Hippocampal formation (tissue), 2 donors: ENCODE measurements around the gene MPI.
"Not testable (repeated sequence)": the region's sequence is repeated elsewhere in the genome, so short reads cannot be mapped to it uniquely, and the experiment has no call there.

Experiments used
- DNase-seq, 2 donors: peaks; one replicate each; lab custom pipeline; 2025; lab: John Stamatoyannopoulos, UW

The MPI gene

DNA sequence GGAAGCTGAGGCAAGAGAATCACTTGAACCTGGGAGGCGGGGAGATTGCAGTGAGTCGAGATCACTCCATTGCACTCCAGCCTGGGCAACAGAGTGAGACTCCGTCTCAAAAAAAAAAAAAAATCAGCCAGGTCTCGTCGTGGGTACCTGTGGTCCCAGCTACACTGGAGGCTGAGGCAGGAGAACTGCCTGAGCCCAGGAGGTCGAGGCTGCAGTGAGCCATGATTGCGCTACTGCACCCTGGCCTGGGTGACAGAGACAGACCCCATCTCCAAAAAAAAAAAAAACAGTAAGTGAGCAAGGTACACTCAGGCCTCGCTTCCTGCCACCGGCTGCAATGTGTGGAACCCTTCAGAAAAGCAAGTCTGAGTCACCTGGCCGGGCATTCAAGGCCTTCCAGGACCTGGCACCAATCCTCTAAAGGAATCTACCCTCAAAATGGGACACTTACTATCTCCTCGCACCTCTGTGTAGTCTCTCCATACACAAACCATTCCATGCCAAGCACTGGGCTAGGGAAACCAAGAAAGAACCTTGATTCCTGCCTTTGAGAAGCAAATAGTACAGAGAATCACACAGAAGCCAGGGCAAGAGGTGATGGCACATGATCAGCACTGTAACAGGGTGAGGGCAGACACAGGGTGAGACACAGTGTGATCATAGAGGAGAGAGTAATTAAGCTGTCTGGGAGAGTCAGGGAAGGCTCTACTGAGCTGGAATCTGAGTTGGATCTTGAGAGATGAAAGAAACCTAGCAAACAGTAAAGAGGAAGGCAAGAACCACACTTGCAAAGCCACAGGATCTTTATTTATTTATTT is 26.4 kb upstream of the MPI start:
- no peak for DNase-seq

GRCh38 chr15:74864296-74864695 is 25.5 kb upstream of the MPI start:
- DNase-seq, result no peak

- no peak for DNase-seq
These were observed 24.5 kb upstream of the MPI start for GRCh38 chr15:74865316-74865715.

DNA sequence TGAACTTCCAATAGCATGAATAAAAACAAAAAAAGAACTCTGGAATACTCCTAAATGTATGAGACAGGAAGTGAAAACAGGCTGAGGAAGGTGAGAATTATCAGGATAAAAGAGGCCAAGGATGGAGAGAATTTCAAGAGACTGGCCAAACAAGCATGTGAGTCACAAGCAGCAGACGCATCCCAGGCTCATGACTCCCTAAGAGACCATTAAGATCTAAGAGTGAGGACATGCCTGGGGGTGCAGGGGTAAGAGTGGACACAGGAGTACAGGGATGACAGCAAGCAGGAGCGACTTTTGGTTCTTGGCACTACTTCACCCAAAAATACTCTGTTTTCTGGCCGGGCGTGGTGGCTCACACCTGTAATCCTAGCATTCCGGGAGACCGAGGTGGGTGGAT is 23.8 kb upstream of the MPI start:
- DNase-seq, result no peak

- no peak for DNase-seq
These were observed 22.3 kb upstream of the MPI start for GRCh38 chr15:74867466-74868038.

GRCh38 chr15:74868059-74868458 is 21.8 kb upstream of the MPI start:
- no peak for DNase-seq

GRCh38 chr15:74869372-74869725 is 20.5 kb upstream of the MPI start:
- DNase-seq, result no peak

GRCh38 chr15:74869726-74870407 is 20.0 kb upstream of the MPI start:
- DNase-seq, result peak; percentile 48 to 55

- no peak for DNase-seq
These were observed 19.2 kb upstream of the MPI start for GRCh38 chr15:74870436-74871215.

DNA sequence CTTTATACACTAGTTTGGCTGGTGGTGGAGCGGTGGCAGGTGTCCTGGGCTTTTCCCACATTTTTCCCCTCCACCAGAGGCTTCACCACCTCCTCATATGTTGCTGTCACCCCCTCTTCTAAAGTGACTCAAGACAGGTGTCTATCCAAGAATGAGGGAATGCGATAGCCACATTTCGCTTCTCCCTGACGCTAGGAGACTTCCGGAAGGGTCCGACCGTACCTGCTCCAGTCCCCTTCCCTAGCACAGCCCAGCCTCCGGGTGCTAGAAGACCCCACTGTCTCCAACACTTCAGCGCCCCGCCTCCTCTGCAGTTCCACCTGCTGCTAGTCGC is 17.2 kb upstream of the MPI start:
- DNase-seq, result no peak

DNA sequence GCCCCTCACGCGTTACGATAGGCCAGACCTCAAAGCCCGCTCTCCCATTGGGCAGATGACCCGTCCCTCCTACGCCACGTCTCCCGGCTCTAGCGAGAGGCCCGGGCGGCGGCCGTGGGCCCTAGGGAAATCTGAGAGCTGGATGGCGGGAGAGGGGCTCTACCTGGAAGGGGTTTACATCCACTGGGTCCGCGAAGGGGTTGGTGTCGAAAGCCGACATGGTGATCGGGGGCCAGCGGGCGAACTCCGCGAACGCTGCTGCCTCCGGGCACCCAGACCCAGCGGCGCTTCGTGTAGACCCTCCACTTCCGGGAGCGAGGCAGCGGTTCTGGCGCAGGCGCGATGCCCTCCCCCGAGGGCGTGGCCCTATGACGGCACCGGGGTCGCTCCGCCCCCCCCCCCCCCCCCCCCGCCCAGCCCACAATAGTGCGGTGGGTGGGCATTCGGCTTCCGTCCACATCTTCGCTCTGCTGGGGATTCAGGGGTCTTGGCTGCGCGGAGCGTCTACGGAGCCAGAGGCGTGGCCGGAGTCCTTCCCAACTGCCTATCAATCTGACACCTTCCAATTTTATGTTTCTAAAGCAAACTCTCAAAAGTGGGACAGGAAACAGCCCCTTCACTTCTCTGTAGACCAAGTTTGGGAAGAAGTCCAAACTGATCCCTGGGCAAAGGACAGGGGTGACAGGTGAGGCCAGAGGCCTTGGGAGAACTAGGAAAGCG is 16.6 kb upstream of the MPI start, which contains the start of gene SCAMP2:
SCAMP2 (minus strand) TSS at position 330 of the 720 bp plus-strand sequence; CDS start at position 220, 110 bp downstream.
- DNase-seq, result peak; percentile 92 to 95

DNA sequence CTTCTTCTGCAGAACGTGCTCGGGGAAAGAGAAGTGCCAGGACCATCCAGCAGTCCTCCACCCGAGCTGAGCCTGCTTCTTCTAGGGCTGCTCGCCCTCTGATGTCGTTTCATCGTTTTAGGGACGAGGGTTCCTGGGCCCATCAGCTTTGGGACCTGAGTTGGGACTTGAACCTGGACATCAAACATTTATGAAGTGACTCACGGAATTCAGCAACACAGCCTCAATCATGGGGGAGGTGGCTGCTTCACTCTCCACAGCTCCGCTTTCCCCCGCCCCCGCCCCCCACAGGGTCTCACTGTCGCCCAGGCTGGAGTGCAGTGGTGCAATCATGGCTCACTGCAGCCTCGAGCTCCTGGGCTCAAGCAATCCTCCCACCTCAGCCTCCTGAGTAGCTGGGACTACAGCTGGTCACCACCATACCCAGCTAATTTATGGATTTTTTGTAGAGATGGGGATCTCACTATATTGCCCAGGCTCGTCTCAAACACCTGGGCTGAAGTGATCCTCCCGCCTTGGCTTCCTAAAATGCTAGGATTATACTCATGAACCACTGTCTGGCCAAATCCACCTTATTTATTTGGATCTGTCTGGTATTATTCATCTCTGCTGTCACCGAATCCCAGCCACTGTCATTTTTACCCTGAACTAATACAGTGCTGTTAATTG is 16.0 kb upstream of the MPI start:
- no peak for DNase-seq

DNA sequence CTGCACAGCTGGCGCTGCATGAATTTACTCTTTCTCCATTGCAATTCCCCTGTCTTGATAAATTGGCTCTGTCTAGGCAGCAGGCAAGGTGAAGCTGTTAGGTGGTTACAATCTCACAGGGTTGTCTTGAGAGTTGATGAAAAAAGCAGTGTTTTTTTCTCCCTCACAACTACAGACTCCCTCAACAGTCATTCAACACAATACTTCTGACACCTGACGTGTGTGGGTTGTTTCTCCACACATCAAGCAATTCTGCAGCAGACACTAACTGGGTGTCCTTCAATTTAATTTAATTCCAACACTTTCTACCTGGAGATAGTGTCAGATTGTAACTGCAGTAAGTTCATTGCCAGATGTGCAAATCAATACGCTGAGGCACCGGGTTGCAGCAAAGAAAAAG is 11.6 kb upstream of the MPI start:
- DNase-seq, result no peak

DNA sequence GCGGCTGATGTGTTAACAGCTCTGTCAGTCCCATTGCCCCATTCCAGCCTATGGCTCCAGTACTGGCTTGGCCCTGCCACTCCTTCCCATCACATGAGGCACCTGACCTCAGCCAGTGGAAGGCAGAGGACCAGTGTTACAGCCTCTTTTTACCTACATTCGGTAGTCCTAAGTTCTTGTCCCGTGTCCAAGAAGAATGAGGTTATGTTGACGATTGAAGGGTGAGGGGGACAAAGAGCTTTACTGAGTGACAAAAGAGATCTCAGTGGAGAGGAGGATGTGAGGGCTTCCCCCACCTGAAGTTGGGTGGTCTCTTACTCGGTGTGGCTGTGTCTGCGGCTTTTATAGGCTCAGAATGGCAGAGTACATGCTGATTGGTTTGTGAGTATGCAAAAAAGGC is 7.3 kb upstream of the MPI start:
- DNase-seq, result no peak

DNA sequence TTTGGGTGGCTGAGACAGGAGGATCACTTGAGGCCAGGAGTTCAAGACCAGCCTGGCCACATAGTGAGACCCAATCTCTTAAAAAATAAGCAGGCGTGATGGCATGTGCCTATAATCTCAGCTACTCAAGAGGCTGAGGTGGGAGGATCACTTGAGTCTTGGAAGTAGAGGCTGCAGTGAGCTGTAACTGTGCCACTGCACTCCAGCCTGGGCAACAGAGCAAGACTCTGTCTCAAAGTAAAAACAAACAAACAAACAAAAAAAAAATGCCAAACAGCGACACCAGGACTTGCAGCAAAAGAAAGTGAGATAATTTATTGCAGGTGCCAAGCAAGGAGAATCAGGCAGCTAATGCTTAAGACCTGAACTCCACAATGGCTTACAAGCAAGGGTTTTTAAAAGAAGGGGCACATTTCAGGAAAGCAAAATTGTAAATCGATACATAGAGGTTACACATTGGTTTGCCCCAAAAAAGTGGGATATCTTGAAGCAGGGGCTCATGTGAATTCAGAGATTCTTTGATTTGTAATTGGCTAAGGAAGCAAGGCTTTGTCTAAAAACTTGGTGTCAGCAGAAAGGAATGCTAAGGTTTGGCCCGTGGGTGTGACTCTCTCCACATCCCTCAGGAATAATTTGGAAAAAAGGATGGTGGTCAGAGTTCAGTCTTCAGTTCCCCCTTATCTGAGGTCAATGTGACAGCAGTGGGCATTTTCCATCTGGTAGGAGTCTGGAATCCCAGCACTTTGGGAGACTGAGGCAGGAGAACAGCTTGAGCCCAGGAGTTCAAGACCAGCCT is 5.2 kb upstream of the MPI start:
- DNase-seq, result no peak

DNA sequence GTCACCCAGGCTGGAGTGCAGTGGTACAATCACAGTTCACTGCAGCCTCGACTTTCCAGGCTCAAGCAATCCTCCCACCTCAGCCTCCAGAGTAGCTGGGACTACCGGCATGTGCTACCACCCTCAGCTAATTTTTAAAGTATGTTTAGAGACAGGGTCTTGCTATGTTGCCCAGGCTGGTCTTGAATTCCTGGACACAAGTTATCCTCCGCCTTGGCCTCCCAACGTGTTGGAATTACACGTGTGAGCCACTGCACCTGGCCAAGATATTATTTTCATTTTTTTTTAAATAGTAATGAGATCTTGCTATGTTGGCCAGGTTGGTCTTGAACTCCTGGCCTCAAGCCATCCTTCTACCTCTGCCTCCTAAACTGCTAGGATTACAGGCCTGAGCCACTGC is 4.4 kb upstream of the MPI start:
- no peak for DNase-seq

GRCh38 chr15:74887537-74888193 is 2.2 kb upstream of the MPI start:
- not testable (repeated sequence) for DNase-seq

- DNase-seq, result no peak
These were observed 1.1 kb upstream of the MPI start for GRCh38 chr15:74888716-74889115.

DNA sequence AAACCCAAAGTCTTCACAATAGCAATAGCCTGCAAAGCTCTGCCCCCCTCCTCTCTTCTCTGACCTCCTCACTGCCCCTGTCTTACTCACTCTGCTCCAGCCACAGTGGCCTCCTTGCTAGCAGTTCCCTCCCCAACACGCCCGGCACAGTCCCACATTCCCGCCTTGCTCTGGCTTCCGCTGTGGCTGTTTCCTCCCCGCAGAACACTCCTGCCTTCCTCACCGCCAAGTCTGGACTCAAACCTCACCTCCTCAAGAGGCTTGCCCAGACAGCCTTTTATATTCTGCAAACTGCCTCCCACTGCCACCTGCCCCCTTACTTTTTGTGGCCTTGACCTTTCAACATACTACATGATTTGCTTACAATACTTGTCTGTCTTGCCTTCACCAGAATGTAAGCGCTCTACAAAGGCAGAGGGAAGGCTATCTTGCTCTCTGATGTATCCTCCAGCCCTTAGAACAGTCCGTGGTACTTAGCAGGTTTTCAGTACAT is 406 bp upstream of the MPI start:
- peak; percentile 59 to 76 for DNase-seq

- no peak for DNase-seq
These were observed 771 bp downstream of the MPI start for GRCh38 chr15:74890665-74890960.
